B cell (primary cell): ENCODE results near the gene TMEM134. TPM values are rescaled to one million over a fixed set of nuclear protein-coding genes. Genes with fewer than 3 reads are reported as not detected.
A peak's percentile ranks its signal among the peaks of the same experiment; 100 is the strongest.

Source experiments
- ATAC-seq: fragments of 200-7000 bp; cut with Tn5 transposase; one replicate; pipeline ENCODE4 v1.10.0; 2021; ENCODE audit warnings: low read depth, mild to moderate bottlenecking, moderate number of reproducible peaks, moderate library complexity
- CTCF ChIA-PET: fragments of 350-600 bp; sonication (Branson Sonifier 250); formaldehyde crosslinking; loops from one replicate; lab custom pipeline; 2021; ENCODE audit warnings: antibody characterized with exemption, inconsistent platforms; lab: Charles Lee
- POLR2A ChIA-PET: fragments of 350-600 bp; sonication (Branson Sonifier 250); formaldehyde crosslinking; loops from one replicate; lab custom pipeline; 2021; ENCODE audit warnings: antibody characterized with exemption; lab: Charles Lee
- DNase-seq: peaks from one replicate; pipeline ENCODE4 v3.0.0; 2013
- H2AFZ ChIP-seq: 2 replicates; pipeline ENCODE4 v1.6.1; 2012; ENCODE audit warnings: mild to moderate bottlenecking, low read depth, low read length; ENCODE audit not compliant: insufficient read depth, poor library complexity, severe bottlenecking
- H3K27ac ChIP-seq, 2 donors: 1 replicate in 1 of 2; 2 replicates in 1 of 2; pipeline ENCODE4 v1.5.1; 2012 to 2013; ENCODE audit warnings: low read length in 2 of 2, mild to moderate bottlenecking in 2 of 2, moderate library complexity in 1 of 2
- H3K27me3 ChIP-seq, 4 experiments: fragments of 200-600 bp in 1 of 4; sonication (generic) in 1 of 4; replicated peaks in 1 of 4; 1 replicate in 2 of 4; 2 replicates in 2 of 4; pipeline versions ENCODE4 v1.6.1 to v1.7.0; 2013 to 2016; ENCODE audit warnings: low read length in 3 of 4, mild to moderate bottlenecking in 2 of 4, mixed read lengths in 1 of 4, moderate library complexity in 1 of 4; ENCODE audit not compliant: insufficient read depth in 4 of 4, control insufficient read depth in 3 of 4; ENCODE audit errors: control extremely low read depth in 1 of 4
- H3K36me3 ChIP-seq, 2 experiments: replicated peaks in 1 of 2; 1 replicate in 1 of 2; 2 replicates in 1 of 2; pipeline versions ENCODE4 v1.6.1 to v1.7.1; 2013; ENCODE audit warnings: low read length in 1 of 2; ENCODE audit not compliant: insufficient read depth in 2 of 2, control insufficient read depth in 1 of 2; ENCODE audit errors: control extremely low read depth in 1 of 2, extremely low read depth in 1 of 2
- H3K4me1 ChIP-seq, 2 donors: fragments of 200-600 bp in 1 of 2; sonication (generic) in 1 of 2; 1 replicate in 1 of 2; 2 replicates in 1 of 2; pipeline versions ENCODE4 v1.5.1 to v1.6.1; 2013 to 2017; ENCODE audit warnings: low read length in 2 of 2; ENCODE audit not compliant: control insufficient read depth in 2 of 2, insufficient read depth in 2 of 2
- H3K4me2 ChIP-seq: replicated peaks from 2 replicates; pipeline ENCODE3; 2012; ENCODE audit warnings: mild to moderate bottlenecking, low read depth, low read length; ENCODE audit not compliant: poor library complexity, severe bottlenecking
- H3K4me3 ChIP-seq, 5 experiments: fragments of 200-600 bp in 1 of 5; sonication (generic) in 1 of 5; 1 replicate in 3 of 5; 2 replicates in 2 of 5; pipeline versions ENCODE4 v1.5.1 to v1.7.0; 2011 to 2016; ENCODE audit warnings: low read length in 4 of 5, mild to moderate bottlenecking in 4 of 5, low read depth in 2 of 5, control low read depth in 1 of 5, moderate library complexity in 1 of 5; ENCODE audit not compliant: insufficient read depth in 1 of 5; ENCODE audit errors: control extremely low read depth in 1 of 5, extremely low read depth in 1 of 5
- H3K79me2 ChIP-seq: fragments of 200-600 bp; sonication (generic); one replicate; pipeline ENCODE4 v1.6.0; 2016; ENCODE audit warnings: low read length; ENCODE audit not compliant: control insufficient read depth, insufficient read depth
- H3K9ac ChIP-seq: fragments of 200-600 bp; sonication (generic); 2 replicates; pipeline ENCODE4 v1.6.1; 2017; ENCODE audit warnings: mild to moderate bottlenecking, low read length, moderate library complexity
- H3K9me3 ChIP-seq, 3 donors: one replicate each; pipeline versions ENCODE4 v1.6.1 to v1.7.1; 2013; ENCODE audit warnings: low read length in 2 of 3; ENCODE audit not compliant: control insufficient read depth in 2 of 3, insufficient read depth in 1 of 3; ENCODE audit errors: control extremely low read depth in 1 of 3
- H4K20me1 ChIP-seq: 2 replicates; pipeline ENCODE4 v1.6.0; 2012; ENCODE audit warnings: mild to moderate bottlenecking, low read length; ENCODE audit not compliant: insufficient read depth, control insufficient read depth, poor library complexity, severe bottlenecking
- H3K27ac Mint-ChIP-seq: one replicate; pipeline ENCODE4 v1.8.0; 2021; ENCODE audit warnings: mixed read lengths
- H3K27me3 Mint-ChIP-seq: one replicate; pipeline ENCODE4 v1.8.0; 2021; ENCODE audit warnings: mixed read lengths
- H3K4me1 Mint-ChIP-seq: one replicate; pipeline ENCODE4 v1.8.0; 2021; ENCODE audit warnings: mixed read lengths
- H3K4me3 Mint-ChIP-seq: one replicate; pipeline ENCODE4 v1.8.0; 2021; ENCODE audit warnings: mixed read lengths
- H3K9me3 Mint-ChIP-seq: one replicate; pipeline ENCODE4 v1.8.0; 2022; ENCODE audit warnings: mixed read lengths; ENCODE audit not compliant: insufficient read depth
- EZH2 ChIP-seq: IDR thresholded peaks from 2 replicates; pipeline ENCODE4 v1.6.1; 2012; ENCODE audit warnings: borderline replicate concordance, low read depth, mild to moderate bottlenecking, moderate library complexity, low read length; ENCODE audit not compliant: insufficient read depth, poor library complexity, severe bottlenecking
- WGBS: methylation state at CpG from one replicate; pipeline ENCODE4 v1.1.5; 2013; ENCODE audit warnings: missing lambda C conversion rate; ENCODE audit not compliant: insufficient coverage; 5-methylcytosine and 5-hydroxymethylcytosine counted together
- intact Hi-C: fragments of 100-400 bp; cut with micrococcal nuclease; formaldehyde crosslinking; loops from one replicate; pipeline ENCODE4 v1.10.0; 2022
- polyA plus RNA-seq: library from polyadenylated mRNA; depleted of rRNA; stranded (reverse); fragments of >200 nt; gene quantifications from 2 replicates; pipeline ENCODE4 v1.2.3, GENCODE V29; 2012
- total RNA-seq, 2 donors: library from RNA; stranded (reverse); fragments of 120-200 nt in 1 of 2; gene quantifications; 1 replicate in 1 of 2; 2 replicates in 1 of 2; pipeline versions ENCODE4 v1.2.3 to v1.2.4, GENCODE V29; 2013 to 2022
- TF ChIP-seq, protein P1 (sequence below): fragments of 200-600 bp; IDR thresholded peaks from one replicate; pipeline ENCODE4 v1.8.0; 2022; ENCODE audit warnings: antibody characterized with exemption, mild to moderate bottlenecking

The TMEM134 gene
- total and polyA plus RNA-seq, 2 donors (not counting 1 experiment from before 2014, with no cell fraction given), result 167 to 197 TPM

DNA sequence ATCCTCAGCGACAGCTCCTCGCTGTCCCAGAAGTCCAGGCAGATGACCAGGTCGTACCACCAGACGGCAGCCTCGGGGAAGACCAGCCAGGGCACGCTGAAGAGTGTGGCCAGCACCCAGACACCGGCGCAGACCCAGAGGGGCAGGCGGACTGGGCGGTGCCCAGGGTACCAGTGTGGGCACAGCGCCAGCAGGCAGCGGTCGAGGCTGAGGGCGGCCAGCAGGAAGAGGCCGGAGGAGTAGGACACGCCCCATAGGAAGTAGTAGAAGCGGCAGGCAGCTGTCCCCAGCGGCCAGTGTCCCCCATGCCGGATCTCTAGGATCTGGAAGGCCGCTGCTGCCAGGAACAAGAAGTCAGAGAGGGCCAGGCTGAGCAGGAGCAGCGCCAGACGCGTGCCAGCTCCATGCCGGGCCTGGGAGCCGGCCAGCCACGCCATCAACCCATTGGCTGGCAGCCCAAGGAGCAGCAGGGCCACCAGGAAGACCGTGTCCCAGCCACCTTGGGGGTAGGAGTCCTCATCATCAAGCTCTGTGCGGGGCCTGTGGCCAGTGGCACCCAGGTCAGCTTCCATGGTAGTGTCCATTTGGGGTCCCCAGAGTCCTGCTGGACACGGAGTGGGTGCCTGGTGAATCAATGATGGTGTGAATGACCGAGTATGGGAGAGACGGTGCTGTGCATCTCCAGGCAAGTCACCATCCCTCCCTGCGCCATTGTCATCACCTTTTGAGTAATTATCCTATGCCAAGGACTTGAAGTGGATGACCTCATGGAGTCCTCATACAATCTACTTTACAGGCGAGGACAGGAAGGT, 16.7 kb downstream of the TMEM134 start, which contains the start of gene GPR152:
TSS of gene GPR152 (minus strand) at position 589 of the 812 bp plus-strand sequence. CDS start at position 584, 5 bp downstream.
- 94% methylated on average over 30 of the region's 33 CpGs for WGBS
- Histone ChIP-seq H3K79me2 (peaks cover 69% of the 10 kb centered on the region), H3K4me3 (no peak within 1 kb of the TSS), H3K9ac (no peak within 1 kb of the TSS), H4K20me1 (no peaks in the 10 kb centered on the region), H3K36me3 (no peaks in the 10 kb centered on the region), H3K9me3 (no peaks in the 10 kb centered on the region), H3K4me2 (no peak within 1 kb of the TSS), H3K4me1 (peaks cover 48 to 86% of the 10 kb centered on the region in 2 donors), H3K27me3 (no peaks in the 10 kb centered on the region), H2AFZ (no peak within 1 kb of the TSS), H3K27ac (no peak within 1 kb of the TSS)
- DNase-seq, result no peak
- Mint-ChIP-seq H3K4me3 (no peak within 1 kb of the TSS), H3K4me1 (peaks cover 44% of the 10 kb centered on the region), H3K9me3 (no peaks in the 10 kb centered on the region), H3K27me3 (no peaks in the 10 kb centered on the region), H3K27ac (peak within 1 kb of the TSS; percentile 81)
- POLR2A ChIA-PET, result interaction anchor here (0.6 to 9.6 kb wide), 6 partner anchors 7 to 61 kb away, joined by 3 to 110 read pairs (median 4); partner anchors contain the start of genes PTPRCAP, RAD9A and TMEM134
- intact Hi-C loops, result no loop called here
- TF ChIP-seq EZH2, result no peak
- TF ChIP-seq, protein P1, sequence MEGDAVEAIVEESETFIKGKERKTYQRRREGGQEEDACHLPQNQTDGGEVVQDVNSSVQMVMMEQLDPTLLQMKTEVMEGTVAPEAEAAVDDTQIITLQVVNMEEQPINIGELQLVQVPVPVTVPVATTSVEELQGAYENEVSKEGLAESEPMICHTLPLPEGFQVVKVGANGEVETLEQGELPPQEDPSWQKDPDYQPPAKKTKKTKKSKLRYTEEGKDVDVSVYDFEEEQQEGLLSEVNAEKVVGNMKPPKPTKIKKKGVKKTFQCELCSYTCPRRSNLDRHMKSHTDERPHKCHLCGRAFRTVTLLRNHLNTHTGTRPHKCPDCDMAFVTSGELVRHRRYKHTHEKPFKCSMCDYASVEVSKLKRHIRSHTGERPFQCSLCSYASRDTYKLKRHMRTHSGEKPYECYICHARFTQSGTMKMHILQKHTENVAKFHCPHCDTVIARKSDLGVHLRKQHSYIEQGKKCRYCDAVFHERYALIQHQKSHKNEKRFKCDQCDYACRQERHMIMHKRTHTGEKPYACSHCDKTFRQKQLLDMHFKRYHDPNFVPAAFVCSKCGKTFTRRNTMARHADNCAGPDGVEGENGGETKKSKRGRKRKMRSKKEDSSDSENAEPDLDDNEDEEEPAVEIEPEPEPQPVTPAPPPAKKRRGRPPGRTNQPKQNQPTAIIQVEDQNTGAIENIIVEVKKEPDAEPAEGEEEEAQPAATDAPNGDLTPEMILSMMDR, result no peak
- ATAC-seq, result no peak
- CTCF ChIA-PET, result interaction anchor here (0.6 to 1.5 kb wide), 3 partner anchors 15 to 131 kb away, joined by 3 to 4 read pairs (median 3); partner anchors contain the start of gene PTPRCAP

DNA sequence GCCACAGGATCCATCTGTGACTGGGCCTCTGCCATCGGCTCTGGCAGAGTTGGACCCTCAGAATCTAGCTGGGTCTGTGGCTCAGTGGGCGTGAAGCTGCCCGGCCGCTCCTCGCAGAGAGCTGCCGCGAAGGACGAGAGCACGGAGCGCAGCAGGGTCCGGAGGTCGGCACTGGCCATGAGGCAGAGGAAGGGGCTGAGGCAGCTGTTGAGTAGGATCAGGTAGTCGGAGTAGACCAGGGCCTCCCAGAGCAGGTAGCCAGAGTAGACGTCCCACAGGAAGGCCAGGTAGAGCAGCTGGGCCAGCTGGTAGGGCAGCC, 17.4 kb downstream of the TMEM134 start:
- H3K79me2 ChIP-seq, result peaks cover 64% of the 10 kb centered on the region

More for the DNA sequence above, 17.4 kb downstream of the TMEM134 start:
- Histone ChIP-seq H3K9ac (no peak overlapping the region), H2AFZ (no peak overlapping the region), H3K27me3 (no peaks in the 10 kb centered on the region), H3K4me3 (no peak overlapping the region), H4K20me1 (no peaks in the 10 kb centered on the region), H3K27ac (no peak overlapping the region), H3K4me1 (peaks cover 50 to 86% of the 10 kb centered on the region in 2 donors), H3K4me2 (peak overlapping the region; percentile 32), H3K9me3 (no peaks in the 10 kb centered on the region), H3K36me3 (no peaks in the 10 kb centered on the region)
- intact Hi-C loops, result no loop called here
- ChIA-PET POLR2A (interaction anchor here (0.6 to 9.6 kb wide), 6 partner anchors 8 to 60 kb away, joined by 3 to 110 read pairs (median 4); partner anchors contain the start of genes PTPRCAP, RAD9A and TMEM134), CTCF (interaction anchor here (1.2 to 1.5 kb wide), 2 partner anchors 14 to 34 kb away, joined by 3 to 4 read pairs; partner anchors contain the start of gene PTPRCAP)
- Mint-ChIP-seq H3K9me3 (no peaks in the 10 kb centered on the region), H3K27me3 (no peaks in the 10 kb centered on the region), H3K27ac (peak overlapping the region; percentile 81), H3K4me1 (peaks cover 45% of the 10 kb centered on the region), H3K4me3 (no peak overlapping the region)
- DNase-seq (no peak), ATAC-seq (no peak)
- 93% methylated on average over 14 of the region's 14 CpGs for WGBS
- no peak for TF ChIP-seq EZH2
- TF ChIP-seq, protein P1, result no peak
